HEK293 (cell line): ENCODE data around the gene NOXO1.

Experiments
- GLI4 ChIP-seq: fragments of 450-650 bp; formaldehyde crosslinking; IDR thresholded peaks from 2 replicates; pipeline ENCODE4 v1.5.1; 2016; ENCODE audit warnings: missing biosample characterization, missing genetic modification characterization
- GLIS1 ChIP-seq: fragments of 450-650 bp; formaldehyde crosslinking; IDR thresholded peaks from 2 replicates; pipeline ENCODE4 v1.5.1; 2016; ENCODE audit warnings: missing biosample characterization, missing genetic modification characterization
- HOXA7 ChIP-seq: sonication (generic); formaldehyde crosslinking; IDR thresholded peaks from 2 replicates; pipeline ENCODE4 v1.8.1; 2022; ENCODE audit warnings: missing genetic modification reagents, borderline replicate concordance
- PRDM10 ChIP-seq: fragments of 450-650 bp; formaldehyde crosslinking; IDR thresholded peaks from 2 replicates; pipeline ENCODE4 v1.5.1; 2016; ENCODE audit warnings: missing biosample characterization, missing genetic modification characterization
- PRDM2 ChIP-seq: fragments of 450-650 bp; formaldehyde crosslinking; IDR thresholded peaks from 2 replicates; pipeline ENCODE4 v1.5.1; 2016; ENCODE audit warnings: missing biosample characterization, missing genetic modification characterization, borderline replicate concordance
- PRDM4 ChIP-seq: fragments of 450-650 bp; formaldehyde crosslinking; IDR thresholded peaks from 2 replicates; pipeline ENCODE4 v1.5.1; 2017; ENCODE audit warnings: missing biosample characterization, missing genetic modification characterization
- PRDM6 ChIP-seq: fragments of 450-650 bp; formaldehyde crosslinking; IDR thresholded peaks from 2 replicates; pipeline ENCODE4 v1.5.1; 2017; ENCODE audit warnings: missing biosample characterization, missing genetic modification characterization
- REPIN1 ChIP-seq: fragments of 450-650 bp; formaldehyde crosslinking; IDR thresholded peaks from 2 replicates; pipeline ENCODE4 v1.5.1; 2017; ENCODE audit warnings: missing biosample characterization, missing genetic modification characterization, low read depth
- SCRT1 ChIP-seq: fragments of 450-650 bp; formaldehyde crosslinking; IDR thresholded peaks from 2 replicates; pipeline ENCODE4 v1.5.1; 2016; ENCODE audit warnings: missing biosample characterization, missing genetic modification characterization, borderline replicate concordance
- SP2 ChIP-seq: fragments of 450-650 bp; formaldehyde crosslinking; IDR thresholded peaks from 2 replicates; pipeline ENCODE4 v1.5.1; 2016; ENCODE audit warnings: missing biosample characterization, missing genetic modification characterization
- TCF7L2 ChIP-seq: IDR thresholded peaks from 2 replicates; pipeline ENCODE4 v1.6.1; 2011; ENCODE audit warnings: low read depth, mild to moderate bottlenecking, inconsistent platforms, low read length, moderate library complexity, borderline replicate concordance
- ZFHX2 ChIP-seq: fragments of 450-650 bp; formaldehyde crosslinking; conservative IDR thresholded peaks from 2 replicates; pipeline ENCODE4 v1.5.1; 2016; ENCODE audit warnings: missing biosample characterization, missing genetic modification characterization
- ZNF10 ChIP-seq: fragments of 450-650 bp; formaldehyde crosslinking; IDR thresholded peaks from 2 replicates; pipeline ENCODE4 v1.5.1; 2017; ENCODE audit warnings: missing biosample characterization, missing genetic modification characterization
- ZNF146 ChIP-seq: fragments of 450-650 bp; formaldehyde crosslinking; IDR thresholded peaks from 2 replicates; pipeline ENCODE4 v1.5.1; 2016; ENCODE audit warnings: missing biosample characterization, missing genetic modification characterization
- ZNF184 ChIP-seq: fragments of 450-650 bp; IDR thresholded peaks from 2 replicates; pipeline ENCODE4 v1.5.1; 2018; ENCODE audit warnings: missing biosample characterization, mild to moderate bottlenecking, missing genetic modification characterization
- ZNF26 ChIP-seq: fragments of 450-650 bp; formaldehyde crosslinking; IDR thresholded peaks from 2 replicates; pipeline ENCODE4 v1.5.1; 2016; ENCODE audit warnings: missing biosample characterization, missing genetic modification characterization
- ZNF416 ChIP-seq: fragments of 450-650 bp; formaldehyde crosslinking; IDR thresholded peaks from 2 replicates; pipeline ENCODE4 v1.5.1; 2016; ENCODE audit warnings: missing biosample characterization, missing genetic modification characterization
- ZNF488 ChIP-seq: fragments of 450-650 bp; formaldehyde crosslinking; IDR thresholded peaks from 2 replicates; pipeline ENCODE4 v1.5.1; 2016; ENCODE audit warnings: missing biosample characterization, missing genetic modification characterization
- ZNF621 ChIP-seq: fragments of 450-650 bp; formaldehyde crosslinking; IDR thresholded peaks from 2 replicates; pipeline ENCODE4 v1.5.1; 2017; ENCODE audit warnings: missing biosample characterization, missing genetic modification characterization
- ZNF701 ChIP-seq: fragments of 450-650 bp; formaldehyde crosslinking; IDR thresholded peaks from 2 replicates; pipeline ENCODE4 v1.5.1; 2016; ENCODE audit warnings: missing biosample characterization, missing genetic modification characterization
- ZNF785 ChIP-seq: fragments of 450-650 bp; formaldehyde crosslinking; IDR thresholded peaks from 2 replicates; pipeline ENCODE4 v1.5.1; 2016; ENCODE audit warnings: missing biosample characterization, missing genetic modification characterization
- ZNF792 ChIP-seq: fragments of 450-650 bp; formaldehyde crosslinking; IDR thresholded peaks from 2 replicates; pipeline ENCODE4 v1.5.1; 2016; ENCODE audit warnings: missing biosample characterization, missing genetic modification characterization
- ZXDB ChIP-seq: fragments of 450-650 bp; formaldehyde crosslinking; IDR thresholded peaks from 2 replicates; pipeline ENCODE4 v1.5.1; 2016; ENCODE audit warnings: missing biosample characterization, missing genetic modification characterization

Gene NOXO1

GRCh38 chr16:1971796-1972489 lies 9.3 kb downstream of the NOXO1 start, which contains the start of gene TBL3 (continued):
- TF ChIP-seq PRDM6 (tag by site-specific recombination), result no peak; the same call in 1 of the 2 replicates
- peak; percentile 39 for TF ChIP-seq ZNF146 (tag by site-specific recombination)
- TF ChIP-seq ZNF416 (tag by site-specific recombination), result no peak
- peak; percentile 48; the same call in 1 of the 2 replicates for TF ChIP-seq ZNF10
- no peak for TF ChIP-seq ZNF26 (tag by site-specific recombination)
- no peak for TF ChIP-seq TCF7L2
- TF ChIP-seq SCRT1 (tag by site-specific recombination), result no peak
- peak; percentile 60; the same call in 1 of the 2 replicates for TF ChIP-seq ZNF488 (tag by site-specific recombination)
- TF ChIP-seq PRDM10 (tag by site-specific recombination), result peak; percentile 36; the same call in 1 of the 2 replicates
- no peak for TF ChIP-seq ZNF792 (tag by site-specific recombination)
- peak; percentile 84 for TF ChIP-seq GLIS1 (tag by site-specific recombination)
- peak; percentile 94 for TF ChIP-seq SP2 (tag by site-specific recombination)
- TF ChIP-seq ZFHX2 (tag by site-specific recombination), result peak; percentile 86
- no peak for TF ChIP-seq REPIN1 (tag by site-specific recombination)
- TF ChIP-seq ZXDB (tag by site-specific recombination), result peak; percentile 98
- no peak for TF ChIP-seq ZNF184
- TF ChIP-seq ZNF785 (tag by site-specific recombination), result peak; percentile 29; the same call in 1 of the 2 replicates
- no peak for TF ChIP-seq GLI4
- no peak for TF ChIP-seq PRDM4 (tag by site-specific recombination)
- peak; percentile 84; the same call in 1 of the 2 replicates for TF ChIP-seq PRDM2 (tag by site-specific recombination)
- no peak; the same call in 1 of the 2 replicates for TF ChIP-seq ZNF701
- no peak for TF ChIP-seq ZNF621 (tag by site-specific recombination)
- no peak for TF ChIP-seq HOXA7 (CRISPR knock-in tag)
